Amniotic epithelial cell (primary cell): Measurements from ENCODE around the gene OR12D1.

Experiments used
- DNase-seq: peaks from one replicate; pipeline ENCODE4 v3.0.0-alpha.2; 2010; ENCODE audit warnings: low read depth

OR12D1 gene

GRCh38 chr6:29465801-29466200, 51.1 kb downstream of the OR12D1 start:
- DNase-seq = no peak

- DNase-seq = no peak
Measured at GRCh38 chr6:29466241-29466640, 51.5 kb downstream of the OR12D1 start.
